HepG2 (cell line): ENCODE results near the gene BCAS4. TPM values are rescaled to one million over a fixed set of nuclear protein-coding genes. Genes with fewer than 3 reads are reported as not detected.

Experiments
- CBX5 ChIP-seq: sonication (generic); formaldehyde crosslinking; IDR thresholded peaks from 2 replicates; pipeline ENCODE4 v1.4.0; 2020; ENCODE audit warnings: missing genetic modification reagents, borderline replicate concordance
- CHCHD3 ChIP-seq: sonication (generic); formaldehyde crosslinking; IDR thresholded peaks from 2 replicates; pipeline ENCODE4 v1.8.0; 2022; ENCODE audit warnings: mild to moderate bottlenecking, missing genetic modification reagents, moderate library complexity
- E2F5 ChIP-seq: sonication (generic); formaldehyde crosslinking; conservative IDR thresholded peaks from 2 replicates; pipeline ENCODE4 v1.4.0; 2020; ENCODE audit warnings: missing genetic modification reagents
- GMEB2 ChIP-seq: IDR thresholded peaks from 2 replicates; pipeline ENCODE4 v1.6.1; 2016; ENCODE audit warnings: missing biosample characterization, missing genetic modification reagents, low read depth
- KDM2A ChIP-seq: sonication (generic); formaldehyde crosslinking; IDR thresholded peaks from 2 replicates; pipeline ENCODE4 v1.4.0; 2020; ENCODE audit warnings: low read depth, missing genetic modification reagents, borderline replicate concordance
- PRMT3 ChIP-seq: sonication (generic); formaldehyde crosslinking; IDR thresholded peaks from 2 replicates; pipeline ENCODE4 v1.8.1; 2022; ENCODE audit warnings: low read depth, mild to moderate bottlenecking, moderate library complexity, missing genetic modification reagents, borderline replicate concordance
- RBM39 ChIP-seq: fragments of 200-400 bp; formaldehyde crosslinking; IDR thresholded peaks from one replicate; pipeline ENCODE4 v1.6.1; 2018; ENCODE audit warnings: antibody characterized with exemption, mild to moderate bottlenecking, low read depth, low read length; ENCODE audit not compliant: poor library complexity, severe bottlenecking
- RCOR2 ChIP-seq: IDR thresholded peaks from 2 replicates; pipeline ENCODE4 v1.6.1; 2016; ENCODE audit warnings: missing biosample characterization, missing genetic modification reagents
- REL ChIP-seq: sonication (generic); formaldehyde crosslinking; conservative IDR thresholded peaks from 2 replicates; pipeline ENCODE4 v1.8.0; 2022; ENCODE audit warnings: mild to moderate bottlenecking, missing genetic modification reagents, moderate library complexity
- RXRB ChIP-seq: IDR thresholded peaks from 2 replicates; pipeline ENCODE4 v1.6.1; 2016; ENCODE audit warnings: borderline replicate concordance, missing genetic modification reagents, missing compliant biosample characterization
- SAFB2 ChIP-seq: sonication (generic); formaldehyde crosslinking; IDR thresholded peaks from 2 replicates; pipeline ENCODE4 v1.5.1; 2020; ENCODE audit warnings: missing genetic modification reagents, low read depth, mild to moderate bottlenecking, borderline replicate concordance
- SCMH1 ChIP-seq: sonication (generic); formaldehyde crosslinking; IDR thresholded peaks from 2 replicates; pipeline ENCODE4 v1.9.0; 2021; ENCODE audit warnings: missing genetic modification reagents, mild to moderate bottlenecking, borderline replicate concordance
- SNRNP70 ChIP-seq: fragments of 200-400 bp; formaldehyde crosslinking; IDR thresholded peaks from 2 replicates; pipeline ENCODE4 v1.6.1; 2017; ENCODE audit warnings: mild to moderate bottlenecking, low read depth, low read length, moderate library complexity
- TBX2 ChIP-seq: sonication (generic); formaldehyde crosslinking; IDR thresholded peaks from 2 replicates; pipeline ENCODE4 v1.5.0; 2020; ENCODE audit warnings: missing genetic modification reagents, mild to moderate bottlenecking, borderline replicate concordance
- TFAP4 ChIP-seq: sonication (generic); IDR thresholded peaks from 2 replicates; pipeline ENCODE4 v1.6.1; 2016; ENCODE audit warnings: low read depth, borderline replicate concordance
- THYN1 ChIP-seq: sonication (generic); formaldehyde crosslinking; IDR thresholded peaks from 2 replicates; pipeline ENCODE4 v1.8.1; 2023; ENCODE audit warnings: low read depth, mild to moderate bottlenecking, moderate library complexity, missing genetic modification reagents, borderline replicate concordance
- TRAFD1 ChIP-seq: sonication (generic); formaldehyde crosslinking; IDR thresholded peaks from 2 replicates; pipeline ENCODE4 v1.5.1; 2020; ENCODE audit warnings: missing genetic modification reagents, mild to moderate bottlenecking, borderline replicate concordance
- ZNF282 ChIP-seq: fragments of 450-650 bp; IDR thresholded peaks from 2 replicates; pipeline ENCODE4 v1.6.1; 2018; ENCODE audit not compliant: partially characterized antibody
- ZNF451 ChIP-seq: sonication (generic); formaldehyde crosslinking; IDR thresholded peaks from 2 replicates; pipeline ENCODE4 v1.5.0; 2020; ENCODE audit warnings: mild to moderate bottlenecking, missing genetic modification reagents
- ZNF546 ChIP-seq: sonication (generic); formaldehyde crosslinking; conservative IDR thresholded peaks from 2 replicates; pipeline ENCODE4 v1.8.1; 2023; ENCODE audit warnings: mild to moderate bottlenecking, missing genetic modification reagents
- ZNF704 ChIP-seq: sonication (generic); formaldehyde crosslinking; IDR thresholded peaks from 2 replicates; pipeline ENCODE4 v1.8.1; 2023; ENCODE audit warnings: mild to moderate bottlenecking, inconsistent platforms, moderate library complexity, missing genetic modification reagents, borderline replicate concordance
- ZNF747 ChIP-seq: sonication (generic); formaldehyde crosslinking; IDR thresholded peaks from 2 replicates; pipeline ENCODE4 v1.8.1; 2023; ENCODE audit warnings: missing genetic modification reagents, mild to moderate bottlenecking, borderline replicate concordance
- ZSCAN31 ChIP-seq: sonication (generic); formaldehyde crosslinking; IDR thresholded peaks from 2 replicates; pipeline ENCODE4 v1.5.0; 2020; ENCODE audit warnings: low read depth, mild to moderate bottlenecking, missing genetic modification reagents
- polyA plus RNA-seq, 8 experiments: library from polyadenylated mRNA; depleted of rRNA in 3 of 8; stranded (reverse) in 7 of 8; unstranded in 1 of 8; fragments of >200 nt; fragmentation: Illumina TruSeq in 4 of 8; extraction: Trizol in 4 of 8; gene quantifications; 2 replicates each; pipeline versions ENCODE4 v1.2.1 to v1.2.3, GENCODE V29; 2011 to 2016; ENCODE audit warnings: low read depth in 4 of 8, missing spikeins in 1 of 8, mixed read lengths in 1 of 8; ENCODE audit not compliant: insufficient read depth in 1 of 8
- total RNA-seq, 5 experiments: library from RNA; depleted of rRNA; stranded (reverse); fragments of >200 nt; fragmentation: Illumina TruSeq; extraction: Trizol; gene quantifications; 2 replicates each; pipeline ENCODE4 v1.2.3, GENCODE V29; 2016; ENCODE audit warnings: low read depth in 1 of 5

The BCAS4 gene
- total and polyA plus RNA-seq, 2 of the 13 experiments (the other 11 are each of a cell fraction or from before 2014, with no cell fraction given), result 7.2 to 8.0 TPM

GRCh38 chr20:50746138-50746940, 48.5 kb upstream of the BCAS4 start (continued):
- TF ChIP-seq CBX5, result no peak
- peak; percentile 98 for TF ChIP-seq RCOR2 (CRISPR knock-in tag)
- no peak for TF ChIP-seq REL
- TF ChIP-seq ZNF546 (CRISPR knock-in tag), result no peak
- no peak for TF ChIP-seq SCMH1 (CRISPR knock-in tag)
- 0 out of 2 replicates have a peak, but pooled peaks have one; percentile 11 for TF ChIP-seq TFAP4
- TF ChIP-seq RXRB (CRISPR knock-in tag), result peak; percentile 95
- no peak for TF ChIP-seq SAFB2 (CRISPR knock-in tag)
- no peak; the same call in 1 of the 2 replicates for TF ChIP-seq ZNF704 (CRISPR knock-in tag)
- no peak for TF ChIP-seq ZNF747 (CRISPR knock-in tag)
- no peak for TF ChIP-seq CHCHD3 (CRISPR knock-in tag)
- TF ChIP-seq THYN1 (CRISPR knock-in tag), result no peak
- TF ChIP-seq ZNF282, result no peak
- no peak for TF ChIP-seq PRMT3
- TF ChIP-seq GMEB2 (CRISPR knock-in tag), result no peak
- TF ChIP-seq E2F5 (CRISPR knock-in tag), result no peak
- TF ChIP-seq ZSCAN31, result no peak
- TF ChIP-seq SNRNP70, result no peak
- no peak for TF ChIP-seq KDM2A
- TF ChIP-seq TRAFD1 (CRISPR knock-in tag), result no peak
- TF ChIP-seq RBM39, result no peak
- TF ChIP-seq TBX2, result peak; percentile 96
- 0 out of 2 replicates have a peak, but pooled peaks have one; percentile 42 for TF ChIP-seq ZNF451
